ENCODE measurements around the gene MYH10.

GRCh38 chr17:8630227-8630801, at the start of gene MYH10:
- peak; percentile 5 for TF ChIP-seq CTCF (IDR thresholded peaks at IDR 0.05; ENCODE audit: low read depth, low read length, missing input control)
- no peak for TF ChIP-seq RXRA (IDR thresholded peaks at IDR 0.05)

Measured in liver (tissue), 3 donors.